Activated CD4-positive, alpha-beta memory T cell treated with anti-CD3 and anti-CD28 coated beads for 36 hours (primary cell): Measurements from ENCODE around the gene GLMP. TPM values are rescaled to one million over a fixed set of nuclear protein-coding genes. Genes with fewer than 3 reads are reported as not detected.

Experiments
- CTCF ChIA-PET: fragments of 350-600 bp; sonication (Branson Sonifier 250); formaldehyde crosslinking; loops from one replicate; lab custom pipeline; 2021; ENCODE audit warnings: antibody characterized with exemption, inconsistent platforms; lab: Charles Lee
- POLR2A ChIA-PET: fragments of 350-600 bp; sonication (Branson Sonifier 250); formaldehyde crosslinking; loops from one replicate; lab custom pipeline; 2021; ENCODE audit warnings: antibody characterized with exemption; lab: Charles Lee
- DNase-seq: peaks from one replicate; pipeline ENCODE4 v3.0.0-alpha.2; 2020
- H3K27ac Mint-ChIP-seq: one replicate; pipeline ENCODE4 v1.8.0; 2021; ENCODE audit warnings: mixed read lengths
- H3K27me3 Mint-ChIP-seq: one replicate; pipeline ENCODE4 v1.8.0; 2021; ENCODE audit warnings: mixed read lengths
- H3K36me3 Mint-ChIP-seq: one replicate; pipeline ENCODE4 v1.8.0; 2021; ENCODE audit warnings: mixed read lengths
- H3K4me1 Mint-ChIP-seq: one replicate; pipeline ENCODE4 v1.8.0; 2021; ENCODE audit warnings: low read depth, mixed read lengths
- H3K4me3 Mint-ChIP-seq: one replicate; pipeline ENCODE4 v1.8.0; 2021; ENCODE audit warnings: mild to moderate bottlenecking, mixed read lengths
- H3K9me3 Mint-ChIP-seq: one replicate; pipeline ENCODE4 v1.8.0; 2021; ENCODE audit warnings: mixed read lengths
- intact Hi-C: fragments of 100-400 bp; cut with micrococcal nuclease; formaldehyde crosslinking; loops from one replicate; pipeline ENCODE4 v1.15.1; 2023
- total RNA-seq, 2 experiments: library from RNA; stranded (reverse); gene quantifications; one replicate each; pipeline ENCODE4 v1.2.3, GENCODE V29; 2021

The GLMP gene
- total RNA-seq, 2 experiments from 2014 or later: 13.0 to 14.8 TPM

GRCh38 chr1:156284757-156285156 lies 10.7 kb downstream of the GLMP start:
- no peaks in the 10 kb centered on the region for H3K9me3 Mint-ChIP-seq
- no peaks in the 10 kb centered on the region for H3K27me3 Mint-ChIP-seq
- no peak overlapping the region for H3K27ac Mint-ChIP-seq
- no peak for DNase-seq
- no peak overlapping the region for H3K4me3 Mint-ChIP-seq
- peaks cover 13% of the 10 kb centered on the region for H3K36me3 Mint-ChIP-seq
- peaks cover 36% of the 10 kb centered on the region for H3K4me1 Mint-ChIP-seq
- POLR2A ChIA-PET: no interaction called here
- intact Hi-C loops: loop anchor here (5.0 kb wide), 5 partner anchors 53 to 458 kb away; partner anchors contain the start of genes CCT3, MRPL24, SLC25A44 and TSACC
- CTCF ChIA-PET: interaction anchor here (1.0 kb wide), 1 partner anchor 53 kb away, joined by 3 read pairs; the partner anchor contains the start of genes CCT3 and TSACC

- Mint-ChIP-seq H3K4me1 (peaks cover 38% of the 10 kb centered on the region), H3K27ac (peak within 1 kb of the TSS; percentile 95), H3K9me3 (no peaks in the 10 kb centered on the region), H3K27me3 (no peaks in the 10 kb centered on the region), H3K36me3 (peaks cover 13% of the 10 kb centered on the region), H3K4me3 (peak within 1 kb of the TSS; percentile 95)
- DNase-seq: no peak
- ChIA-PET CTCF (interaction anchor here (0.9 to 1.3 kb wide), 3 partner anchors 54 to 162 kb away, joined by 3 to 4 read pairs (median 3); partner anchors contain the start of genes CCT3 and TSACC), POLR2A (interaction anchor here (3.3 kb wide), 1 partner anchor 11 kb away, joined by 15 read pairs; the partner anchor contains the start of gene GLMP)
- intact Hi-C loops: loop anchor here (5.0 kb wide), 5 partner anchors 53 to 458 kb away; partner anchors contain the start of genes CCT3, MRPL24, SLC25A44 and TSACC
Observed at GRCh38 chr1:156284112-156284511, 11.4 kb downstream of the GLMP start, which contains the start of gene TMEM79. TSS of gene TMEM79 (plus strand) at chr1:156284325. CDS start at chr1:156285227, 902 bp downstream.

- peak overlapping the region; percentile 95 for H3K4me3 Mint-ChIP-seq
Observed at GRCh38 chr1:156283521-156283920, 12.0 kb downstream of the GLMP start.

GRCh38 chr1:156282479-156283222 lies 12.8 kb downstream of the GLMP start, which contains the start of gene SMG5:
TSS of gene SMG5 (minus strand) at chr1:156282825. CDS start at chr1:156282680, 145 bp downstream.
- Mint-ChIP-seq H3K27ac (peak within 1 kb of the TSS; percentile 95), H3K9me3 (no peaks in the 10 kb centered on the region), H3K27me3 (no peaks in the 10 kb centered on the region), H3K4me3 (peak within 1 kb of the TSS; percentile 95), H3K4me1 (peaks cover 38% of the 10 kb centered on the region), H3K36me3 (peaks cover 24% of the 10 kb centered on the region)
- POLR2A ChIA-PET: interaction anchor here (0.5 to 3.3 kb wide), 17 partner anchors 12 to 424 kb away, joined by 3 to 15 read pairs (median 4); partner anchors contain the start of genes CCT3, GLMP, KHDC4 and PMF1
- DNase-seq: peak; percentile 98
- intact Hi-C loops: loop anchor here (1.0 to 5.0 kb wide), 8 partner anchors 13 to 460 kb away; partner anchors contain the start of genes CCT3, GLMP, MRPL24 and PMF1
- CTCF ChIA-PET: interaction anchor here (0.7 to 2.7 kb wide), 11 partner anchors 11 to 216 kb away, joined by 3 to 11 read pairs (median 4); partner anchors contain the start of gene GLMP

More at GRCh38 chr1:156283521-156283920, 12.0 kb downstream of the GLMP start:
- intact Hi-C loops: loop anchor here (1.0 to 5.0 kb wide), 8 partner anchors 12 to 459 kb away; partner anchors contain the start of genes CCT3, GLMP, MRPL24 and PMF1
- H3K27me3 Mint-ChIP-seq: no peaks in the 10 kb centered on the region
- H3K9me3 Mint-ChIP-seq: no peaks in the 10 kb centered on the region
- peaks cover 16% of the 10 kb centered on the region for H3K36me3 Mint-ChIP-seq
- no peak for DNase-seq
- peak overlapping the region; percentile 95 for H3K27ac Mint-ChIP-seq
- ChIA-PET POLR2A (interaction anchor here (0.7 to 3.3 kb wide), 10 partner anchors 11 to 306 kb away, joined by 3 to 15 read pairs (median 5); partner anchors contain the start of genes CCT3, GLMP, PMF1 and TSACC), CTCF (interaction anchor here (0.7 to 1.7 kb wide), 8 partner anchors 10 to 217 kb away, joined by 3 to 7 read pairs (median 4); no protein-coding TSS in a partner anchor)
- peaks cover 38% of the 10 kb centered on the region for H3K4me1 Mint-ChIP-seq

- DNase-seq: peak; percentile 60
- POLR2A ChIA-PET: interaction anchor here (1.1 to 3.3 kb wide), 14 partner anchors 13 to 348 kb away, joined by 3 to 15 read pairs (median 5); partner anchors contain the start of genes CCT3, GLMP, KHDC4 and PMF1
- Mint-ChIP-seq H3K36me3 (peaks cover 25% of the 10 kb centered on the region), H3K27me3 (no peaks in the 10 kb centered on the region), H3K4me3 (peak overlapping the region; percentile 95), H3K27ac (peak overlapping the region; percentile 95), H3K4me1 (peaks cover 38% of the 10 kb centered on the region), H3K9me3 (no peaks in the 10 kb centered on the region)
- intact Hi-C loops: loop anchor here (2.0 to 5.0 kb wide), 7 partner anchors 55 to 460 kb away; partner anchors contain the start of genes CCT3, MRPL24, PMF1 and SLC25A44
- CTCF ChIA-PET: interaction anchor here (0.7 to 2.7 kb wide), 13 partner anchors 12 to 216 kb away, joined by 3 to 11 read pairs (median 4); partner anchors contain the start of gene GLMP
Observed at GRCh38 chr1:156281693-156282478, 13.6 kb downstream of the GLMP start.

GRCh38 chr1:156281281-156281680 lies 14.2 kb downstream of the GLMP start:
- POLR2A ChIA-PET: interaction anchor here (0.8 to 3.3 kb wide), 7 partner anchors 13 to 184 kb away, joined by 3 to 15 read pairs (median 6); partner anchors contain the start of genes CCT3, GLMP and TSACC
- peak; percentile 80 for DNase-seq
- Mint-ChIP-seq H3K36me3 (peaks cover 28% of the 10 kb centered on the region), H3K27me3 (no peaks in the 10 kb centered on the region), H3K27ac (peak overlapping the region; percentile 95), H3K4me1 (peaks cover 38% of the 10 kb centered on the region), H3K9me3 (no peaks in the 10 kb centered on the region), H3K4me3 (peak overlapping the region; percentile 95)
- CTCF ChIA-PET: interaction anchor here (0.7 to 2.7 kb wide), 9 partner anchors 10 to 215 kb away, joined by 3 to 11 read pairs (median 4); no protein-coding TSS in a partner anchor
- intact Hi-C loops: loop anchor here (5.0 kb wide), 5 partner anchors 54 to 461 kb away; partner anchors contain the start of genes CCT3, MRPL24, SLC25A44 and TSACC

GRCh38 chr1:156279837-156280236 lies 15.6 kb downstream of the GLMP start:
- H3K4me3 Mint-ChIP-seq: no peak overlapping the region
- POLR2A ChIA-PET: interaction anchor here (1.5 kb wide), 1 partner anchor 34 kb away, joined by 3 read pairs; no protein-coding TSS in a partner anchor
- peaks cover 39% of the 10 kb centered on the region for H3K36me3 Mint-ChIP-seq
- intact Hi-C loops: loop anchor here (5.0 kb wide), 5 partner anchors 53 to 462 kb away; partner anchors contain the start of genes CCT3, MRPL24, SLC25A44 and TSACC
- no peaks in the 10 kb centered on the region for H3K27me3 Mint-ChIP-seq
- no peaks in the 10 kb centered on the region for H3K9me3 Mint-ChIP-seq
- no peak overlapping the region for H3K27ac Mint-ChIP-seq
- DNase-seq: no peak
- CTCF ChIA-PET: interaction anchor here (0.6 to 1.7 kb wide), 6 partner anchors 8 to 183 kb away, joined by 3 to 6 read pairs (median 4); no protein-coding TSS in a partner anchor
- H3K4me1 Mint-ChIP-seq: peaks cover 37% of the 10 kb centered on the region

GRCh38 chr1:156276966-156277381 lies 18.5 kb downstream of the GLMP start:
- peaks cover 53% of the 10 kb centered on the region for H3K36me3 Mint-ChIP-seq
- H3K27ac Mint-ChIP-seq: no peak overlapping the region
- H3K27me3 Mint-ChIP-seq: no peaks in the 10 kb centered on the region
- ChIA-PET POLR2A (no interaction called here), CTCF (no interaction called here)
- H3K4me3 Mint-ChIP-seq: no peak overlapping the region
- intact Hi-C loops: no loop called here
- H3K9me3 Mint-ChIP-seq: no peaks in the 10 kb centered on the region
- peaks cover 20% of the 10 kb centered on the region for H3K4me1 Mint-ChIP-seq
- DNase-seq: no peak

- peaks cover 54% of the 10 kb centered on the region for H3K36me3 Mint-ChIP-seq
- no peaks in the 10 kb centered on the region for H3K27me3 Mint-ChIP-seq
- H3K9me3 Mint-ChIP-seq: no peaks in the 10 kb centered on the region
- ChIA-PET POLR2A (no interaction called here), CTCF (no interaction called here)
- peaks cover 19% of the 10 kb centered on the region for H3K4me1 Mint-ChIP-seq
- H3K4me3 Mint-ChIP-seq: no peak overlapping the region
- no peak overlapping the region for H3K27ac Mint-ChIP-seq
- no peak for DNase-seq
- intact Hi-C loops: no loop called here
Observed at GRCh38 chr1:156276532-156276931, 18.9 kb downstream of the GLMP start.

GRCh38 chr1:156270314-156270713 lies 25.2 kb downstream of the GLMP start:
- Mint-ChIP-seq H3K27me3 (no peaks in the 10 kb centered on the region), H3K36me3 (peaks cover 65% of the 10 kb centered on the region), H3K4me1 (no peaks in the 10 kb centered on the region), H3K4me3 (no peak overlapping the region), H3K9me3 (no peaks in the 10 kb centered on the region), H3K27ac (no peak overlapping the region)
- intact Hi-C loops: no loop called here
- ChIA-PET CTCF (no interaction called here), POLR2A (no interaction called here)
- no peak for DNase-seq
